HepG2 (cell line): ENCODE results near the gene RBM19. TPM values are rescaled to one million over a fixed set of nuclear protein-coding genes. Genes with fewer than 3 reads are reported as not detected.

ENCODE experiments used
- ATAC-seq: fragments of 200-7000 bp; cut with Tn5 transposase; 3 replicates; pipeline ENCODE4 v1.9.1; 2020; ENCODE audit warnings: mild to moderate bottlenecking, moderate library complexity
- BruUV-seq: library from RNA; stranded (reverse); fragments of 400-500 nt; replicated peaks from 2 replicates; lab custom pipeline; 2021; lab: Mats Ljungman, UMichigan
- CTCF ChIA-PET: fragments of 300-600 bp; formaldehyde crosslinking; extraction: SDS; loops from one replicate; lab custom pipeline; 2021; ENCODE audit warnings: low total read pairs, inconsistent platforms, low intra/inter-chr PET ratio; lab: Yijun Ruan, JAX
- POLR2A ChIA-PET: fragments of 350-600 bp; sonication (Branson Sonifier 250); formaldehyde crosslinking; loops from one replicate; lab custom pipeline; 2020; ENCODE audit warnings: antibody characterized with exemption, inconsistent platforms; lab: Yijun Ruan, JAX
- DNase-seq: peaks from one replicate; pipeline ENCODE4 v3.0.0-alpha.2; 2015; ENCODE audit warnings: low spot score
- FAIRE-seq: peaks from 3 replicates; lab custom pipeline; 2011; peaks lifted over from hg19 to GRCh38; lab: Jason Lieb, UNC
- H2AFZ ChIP-seq: one replicate; pipeline ENCODE4 v1.6.1; 2011; ENCODE audit warnings: low read length, inconsistent platforms
- H3K27ac ChIP-seq: fragments of 300-600 bp; 3 replicates; pipeline ENCODE4 v1.8.0; 2011; ENCODE audit warnings: mixed run types, mild to moderate bottlenecking, mixed read lengths, low read length, inconsistent platforms; ENCODE audit not compliant: insufficient read depth; ENCODE audit errors: extremely low read length
- H3K27me3 ChIP-seq, 2 experiments: fragments of 200-600 bp in 1 of 2; 2 replicates in 1 of 2; 3 replicates in 1 of 2; pipeline versions ENCODE4 v1.6.0 to v1.8.0; 2011; ENCODE audit warnings: low read length in 2 of 2, mild to moderate bottlenecking in 2 of 2, moderate library complexity in 2 of 2, inconsistent platforms in 1 of 2; ENCODE audit not compliant: insufficient read depth in 2 of 2, control insufficient read depth in 1 of 2
- H3K36me3 ChIP-seq, 2 experiments: fragments of 200-600 bp in 1 of 2; replicated peaks in 1 of 2; 2 replicates in 1 of 2; 3 replicates in 1 of 2; pipeline versions ENCODE4 v1.5.1 to v1.8.0; 2011; ENCODE audit warnings: low read length in 2 of 2, inconsistent platforms in 1 of 2; ENCODE audit not compliant: insufficient read depth in 2 of 2, control insufficient read depth in 1 of 2
- H3K4me1 ChIP-seq: 2 replicates; pipeline ENCODE4 v1.5.1; 2012; ENCODE audit warnings: low read length, inconsistent platforms; ENCODE audit not compliant: insufficient read depth
- H3K4me2 ChIP-seq: 2 replicates; pipeline ENCODE4 v1.6.0; 2011; ENCODE audit warnings: low read depth, low read length, inconsistent platforms
- H3K4me3 ChIP-seq, 3 experiments: fragments of 200-600 bp in 1 of 3; sonication (generic), shearing (Covaris generic) in 1 of 3; replicated peaks in 1 of 3; 2 replicates each; pipeline ENCODE4 v1.5.1; 2011 to 2016; ENCODE audit warnings: low read length in 3 of 3, inconsistent platforms in 2 of 3, low read depth in 2 of 3, mild to moderate bottlenecking in 2 of 3, control low read depth in 1 of 3, mixed read lengths in 1 of 3; ENCODE audit not compliant: insufficient read depth in 1 of 3
- H3K79me2 ChIP-seq: one replicate; pipeline ENCODE4 v1.6.1; 2011; ENCODE audit warnings: low read length, inconsistent platforms; ENCODE audit not compliant: insufficient read depth
- H3K9ac ChIP-seq: 2 replicates; pipeline ENCODE4 v1.6.0; 2011; ENCODE audit warnings: mild to moderate bottlenecking, low read depth, low read length, inconsistent platforms; ENCODE audit not compliant: insufficient read depth
- H3K9me3 ChIP-seq: 2 replicates; pipeline ENCODE4 v1.5.1; 2012; ENCODE audit warnings: mild to moderate bottlenecking, low read length
- H4K20me1 ChIP-seq: 2 replicates; pipeline ENCODE4 v1.6.0; 2011; ENCODE audit warnings: inconsistent platforms, mild to moderate bottlenecking, low read length, moderate library complexity; ENCODE audit not compliant: insufficient read depth
- AGO2 ChIP-seq: fragments of 200-400 bp; formaldehyde crosslinking; optimal IDR thresholded peaks from 2 replicates; pipeline ENCODE3; 2017; ENCODE audit warnings: mild to moderate bottlenecking, low read depth, low read length, moderate library complexity
- CCDC6 ChIP-seq: sonication (generic); formaldehyde crosslinking; IDR thresholded peaks from 2 replicates; pipeline ENCODE4 v1.8.1; 2022; ENCODE audit warnings: mild to moderate bottlenecking, missing genetic modification reagents, moderate library complexity
- CREB1 ChIP-seq, 2 experiments: fragments of 450-650 bp in 1 of 2; IDR thresholded peaks; 2 replicates each; pipeline ENCODE4 v1.6.1; 2016 to 2017; ENCODE audit warnings: control low read depth in 1 of 2, mild to moderate bottlenecking in 1 of 2, missing compliant biosample characterization in 1 of 2, missing genetic modification characterization in 1 of 2
- GABPA ChIP-seq, 2 experiments: IDR thresholded peaks; 2 replicates each; pipeline ENCODE4 v1.6.1; 2011 to 2016; ENCODE audit warnings: low read depth in 2 of 2, low read length in 1 of 2, missing biosample characterization in 1 of 2, missing genetic modification characterization in 1 of 2
- MXD1 ChIP-seq: sonication (generic); formaldehyde crosslinking; IDR thresholded peaks from 2 replicates; pipeline ENCODE4 v1.4.0; 2020; ENCODE audit warnings: mild to moderate bottlenecking, missing genetic modification reagents
- POLR2AphosphoS5 ChIP-seq: IDR thresholded peaks from 2 replicates; pipeline ENCODE4 v1.6.1; 2012; ENCODE audit warnings: low read depth, low read length
- TEAD3 ChIP-seq: optimal IDR thresholded peaks from 2 replicates; pipeline ENCODE3; 2016; ENCODE audit warnings: borderline replicate concordance
- ZNF350 ChIP-seq: sonication (generic); formaldehyde crosslinking; IDR thresholded peaks from 2 replicates; pipeline ENCODE4 v1.4.0; 2020; ENCODE audit warnings: mild to moderate bottlenecking, low read depth, missing genetic modification reagents, borderline replicate concordance
- ZNF563 ChIP-seq: sonication (generic); formaldehyde crosslinking; IDR thresholded peaks from 2 replicates; pipeline ENCODE4 v1.8.0; 2022; ENCODE audit warnings: mild to moderate bottlenecking, moderate library complexity, missing genetic modification reagents
- ZNF703 ChIP-seq: sonication (generic); formaldehyde crosslinking; IDR thresholded peaks from 2 replicates; pipeline ENCODE4 v1.5.1; 2020; ENCODE audit warnings: missing genetic modification reagents, mild to moderate bottlenecking, moderate library complexity, borderline replicate concordance
- WGBS: methylation state at CpG from one replicate; pipeline ENCODE4 v1.1.6; 2017; ENCODE audit warnings: low lambda C conversion rate; 5-methylcytosine and 5-hydroxymethylcytosine counted together
- in situ Hi-C: cut with HindIII; loops from 2 replicates; pipeline ENCODE4 v1.10.0; 2017; ENCODE audit warnings: low pct_unique_long_range_greater_than_20kb; ENCODE audit not compliant: extremely low pct_ligation_motif_present
- intact Hi-C: fragments of 100-400 bp; cut with micrococcal nuclease; formaldehyde crosslinking; loops from one replicate; pipeline ENCODE4 v1.10.0; 2022; ENCODE audit not compliant: unreplicated experiment
- polyA plus RNA-seq, 8 experiments: library from polyadenylated mRNA; depleted of rRNA in 3 of 8; stranded (reverse) in 7 of 8; unstranded in 1 of 8; fragments of >200 nt; fragmentation: Illumina TruSeq in 4 of 8; extraction: Trizol in 4 of 8; gene quantifications; 2 replicates each; pipeline versions ENCODE4 v1.2.1 to v1.2.3, GENCODE V29; 2011 to 2016; ENCODE audit warnings: low read depth in 4 of 8, missing spikeins in 1 of 8, mixed read lengths in 1 of 8; ENCODE audit not compliant: insufficient read depth in 1 of 8
- total RNA-seq, 5 experiments: library from RNA; depleted of rRNA; stranded (reverse); fragments of >200 nt; fragmentation: Illumina TruSeq; extraction: Trizol; gene quantifications; 2 replicates each; pipeline ENCODE4 v1.2.3, GENCODE V29; 2016; ENCODE audit warnings: low read depth in 1 of 5

RBM19 gene
- total and polyA plus RNA-seq, 2 of the 13 experiments (the other 11 are each of a cell fraction or from before 2014, with no cell fraction given), result 19.3 to 32.2 TPM

- H3K27me3 ChIP-seq, result no peaks in the 10 kb centered on the region
- no peak overlapping the region for H3K27ac ChIP-seq
- POLR2A ChIA-PET, result no interaction called here
- peaks cover 30 to 66% of the 10 kb centered on the region in 2 experiments for H3K36me3 ChIP-seq
- no TSS peak for BruUV-seq
- no peaks in the 10 kb centered on the region for H3K79me2 ChIP-seq
- CTCF ChIA-PET, result no interaction called here
- H3K9me3 ChIP-seq, result no peaks in the 10 kb centered on the region
- no peaks in the 10 kb centered on the region for H4K20me1 ChIP-seq
- intact Hi-C loops (no loop called here), in situ Hi-C loops (no loop called here)
- no peak for ATAC-seq
- no peak overlapping the region for H3K4me3 ChIP-seq
- H3K4me2 ChIP-seq, result no peak overlapping the region
- H3K4me1 ChIP-seq, result no peaks in the 10 kb centered on the region
- WGBS, result 68% methylated on average over 4 of the region's 4 CpGs
- H3K9ac ChIP-seq, result no peak overlapping the region
- no peak for FAIRE-seq
- H2AFZ ChIP-seq, result no peak overlapping the region
- no peak for DNase-seq
- no peak for TF ChIP-seq MXD1 (CRISPR knock-in tag)
- no peak for TF ChIP-seq CCDC6 (CRISPR knock-in tag)
- no peak for TF ChIP-seq TEAD3
- no peak for TF ChIP-seq CREB1 (IDR thresholded peaks at IDR 0.05)
- TF ChIP-seq CREB1 (CRISPR knock-in tag; IDR thresholded peaks at IDR 0.05), result no peak
- no peak for TF ChIP-seq ZNF350 (CRISPR knock-in tag)
- TF ChIP-seq ZNF563 (CRISPR knock-in tag), result no peak
- TF ChIP-seq GABPA (IDR thresholded peaks at IDR 0.05; ENCODE audit: low read depth, low read length), result no peak
- TF ChIP-seq GABPA (CRISPR knock-in tag; IDR thresholded peaks at IDR 0.05; ENCODE audit: low read depth), result no peak
- TF ChIP-seq POLR2AphosphoS5, result no peak
- no peak for TF ChIP-seq AGO2
- TF ChIP-seq ZNF703 (CRISPR knock-in tag), result no peak
Observed at GRCh38 chr12:113924341-113924740, 41.8 kb downstream of the RBM19 start.
